IPS DF 6.9 (cell line): ENCODE measurements around the gene SPSB1.

ENCODE experiments used
- DNase-seq: peaks from one replicate; pipeline ENCODE4 v3.0.0-alpha.2; 2013; ENCODE audit warnings: low read depth, low spot score
- H3K27ac ChIP-seq: one replicate; pipeline ENCODE4 v1.5.1; 2013; ENCODE audit warnings: low read length, control low read depth
- H3K27me3 ChIP-seq: 2 replicates; pipeline ENCODE4 v1.6.1; 2013; ENCODE audit warnings: mild to moderate bottlenecking, low read length; ENCODE audit not compliant: control insufficient read depth, insufficient read depth
- H3K36me3 ChIP-seq: 2 replicates; pipeline ENCODE4 v1.6.1; 2013; ENCODE audit warnings: low read length; ENCODE audit not compliant: control insufficient read depth, insufficient read depth
- H3K4me1 ChIP-seq: 2 replicates; pipeline ENCODE4 v1.6.1; 2013; ENCODE audit warnings: low read length; ENCODE audit not compliant: control insufficient read depth, insufficient read depth
- H3K4me3 ChIP-seq: 2 replicates; pipeline ENCODE4 v1.5.1; 2013; ENCODE audit warnings: mild to moderate bottlenecking, low read length
- H3K9me3 ChIP-seq: 2 replicates; pipeline ENCODE4 v1.6.1; 2013; ENCODE audit warnings: low read length, inconsistent platforms; ENCODE audit not compliant: control insufficient read depth, insufficient read depth
- WGBS: extraction: QIAGEN DNeasy Blood & Tissue Kit; methylation state at CpG from one replicate; pipeline ENCODE4 v1.1.7; 2013; ENCODE audit warnings: mixed read lengths, missing lambda C conversion rate; ENCODE audit not compliant: insufficient read length, insufficient coverage; 5-methylcytosine and 5-hydroxymethylcytosine counted together

The SPSB1 gene

GRCh38 chr1:9355503-9355902 lies 62.8 kb downstream of the SPSB1 start:
- Histone ChIP-seq H3K9me3 (no peaks in the 10 kb centered on the region), H3K4me3 (no peak overlapping the region), H3K4me1 (0 out of 2 replicates have a peak, but pooled peaks cover 1% of the 10 kb centered on the region), H3K36me3 (peaks cover 5% of the 10 kb centered on the region; the same call in 1 of the 2 replicates), H3K27ac (no peak overlapping the region), H3K27me3 (no peaks in the 10 kb centered on the region)
- no CpG with 5 or more reads among the region's 16 CpGs for WGBS
- no peak for DNase-seq

GRCh38 chr1:9356021-9356420 lies 63.3 kb downstream of the SPSB1 start:
- 0 out of 2 replicates have a peak, but pooled peaks cover 1% of the 10 kb centered on the region for H3K4me1 ChIP-seq
- H3K4me3 ChIP-seq = no peak overlapping the region
- H3K27me3 ChIP-seq = no peaks in the 10 kb centered on the region
- no CpG with 5 or more reads among the region's 24 CpGs for WGBS
- DNase-seq = no peak
- no peaks in the 10 kb centered on the region for H3K9me3 ChIP-seq
- no peak overlapping the region for H3K27ac ChIP-seq
- H3K36me3 ChIP-seq = peaks cover 5% of the 10 kb centered on the region; the same call in 1 of the 2 replicates

- H3K9me3 ChIP-seq = no peaks in the 10 kb centered on the region
- WGBS = 100% methylated on average over 1 of the region's 2 CpGs
- no peaks in the 10 kb centered on the region for H3K4me1 ChIP-seq
- DNase-seq = no peak
- no peak overlapping the region for H3K27ac ChIP-seq
- peaks cover 5% of the 10 kb centered on the region; the same call in 1 of the 2 replicates for H3K36me3 ChIP-seq
- H3K4me3 ChIP-seq = no peak overlapping the region
- H3K27me3 ChIP-seq = no peaks in the 10 kb centered on the region
Observed at GRCh38 chr1:9356829-9357466, 64.3 kb downstream of the SPSB1 start.

- H3K36me3 ChIP-seq = peaks cover 5% of the 10 kb centered on the region; the same call in 1 of the 2 replicates
- H3K4me1 ChIP-seq = no peaks in the 10 kb centered on the region
- whole genome bisulfite sequencing = no CpG with 5 or more reads among the region's 8 CpGs
Observed at GRCh38 chr1:9357958-9358357, 65.3 kb downstream of the SPSB1 start.

GRCh38 chr1:9360371-9361064 lies 67.8 kb downstream of the SPSB1 start:
- no CpG with 5 or more reads among the region's 20 CpGs for WGBS
- Histone ChIP-seq H3K4me3 (no peak overlapping the region), H3K9me3 (no peaks in the 10 kb centered on the region), H3K27ac (no peak overlapping the region), H3K4me1 (no peaks in the 10 kb centered on the region), H3K36me3 (0 out of 2 replicates have a peak, but pooled peaks cover under 1% of the 10 kb centered on the region), H3K27me3 (no peaks in the 10 kb centered on the region)
- no peak for DNase-seq

More at GRCh38 chr1:9357958-9358357, 65.3 kb downstream of the SPSB1 start:
- H3K27me3 ChIP-seq = no peaks in the 10 kb centered on the region
- no peak for DNase-seq
- no peak overlapping the region for H3K4me3 ChIP-seq
- H3K9me3 ChIP-seq = no peaks in the 10 kb centered on the region
- H3K27ac ChIP-seq = no peak overlapping the region

- no peaks in the 10 kb centered on the region for H3K9me3 ChIP-seq
- H3K27ac ChIP-seq = no peak overlapping the region
- no peaks in the 10 kb centered on the region for H3K27me3 ChIP-seq
- H3K4me3 ChIP-seq = no peak overlapping the region
- no peaks in the 10 kb centered on the region for H3K4me1 ChIP-seq
- no peak for DNase-seq
- H3K36me3 ChIP-seq = no peaks in the 10 kb centered on the region
- WGBS = no CpG with 5 or more reads among the region's 14 CpGs
Observed at GRCh38 chr1:9361630-9362260, 69.1 kb downstream of the SPSB1 start.

- H3K27me3 ChIP-seq = no peaks in the 10 kb centered on the region
- no peaks in the 10 kb centered on the region for H3K9me3 ChIP-seq
- H3K36me3 ChIP-seq = no peaks in the 10 kb centered on the region
- H3K4me1 ChIP-seq = no peaks in the 10 kb centered on the region; the same call in 1 of the 2 replicates
- no peak for DNase-seq
- no peak overlapping the region for H3K27ac ChIP-seq
- WGBS = no CpG with 5 or more reads among the region's 12 CpGs
- no peak overlapping the region for H3K4me3 ChIP-seq
Observed at GRCh38 chr1:9362488-9362887, 69.8 kb downstream of the SPSB1 start.

GRCh38 chr1:9363061-9363471 lies 70.4 kb downstream of the SPSB1 start:
- no peaks in the 10 kb centered on the region for H3K27me3 ChIP-seq
- no peaks in the 10 kb centered on the region for H3K36me3 ChIP-seq
- H3K4me1 ChIP-seq = no peaks in the 10 kb centered on the region; the same call in 1 of the 2 replicates
- no peak overlapping the region for H3K4me3 ChIP-seq
- WGBS = no CpG with 5 or more reads among the region's 8 CpGs
- DNase-seq = no peak
- no peaks in the 10 kb centered on the region for H3K9me3 ChIP-seq
- no peak overlapping the region for H3K27ac ChIP-seq

GRCh38 chr1:9366298-9366697 lies 73.6 kb downstream of the SPSB1 start:
- no CpG with 5 or more reads among the region's 8 CpGs for WGBS
- H3K4me1 ChIP-seq = no peaks in the 10 kb centered on the region; the same call in 1 of the 2 replicates
- H3K27ac ChIP-seq = no peak overlapping the region

GRCh38 chr1:9366943-9367780 lies 74.5 kb downstream of the SPSB1 start:
- no peaks in the 10 kb centered on the region for H3K36me3 ChIP-seq
- no peak for DNase-seq
- H3K27me3 ChIP-seq = no peaks in the 10 kb centered on the region
- no peaks in the 10 kb centered on the region; the same call in 1 of the 2 replicates for H3K4me1 ChIP-seq
- no peak overlapping the region for H3K4me3 ChIP-seq
- no CpG with 5 or more reads among the region's 34 CpGs for WGBS
- H3K27ac ChIP-seq = no peak overlapping the region
- H3K9me3 ChIP-seq = no peaks in the 10 kb centered on the region

More at GRCh38 chr1:9366298-9366697, 73.6 kb downstream of the SPSB1 start:
- H3K4me3 ChIP-seq = no peak overlapping the region
- no peaks in the 10 kb centered on the region for H3K36me3 ChIP-seq
- H3K9me3 ChIP-seq = no peaks in the 10 kb centered on the region
- no peak for DNase-seq
- H3K27me3 ChIP-seq = no peaks in the 10 kb centered on the region
